Activated CD4-positive, CD25-positive, alpha-beta regulatory T cell (primary cell): ENCODE measurements around the gene TMEM182.

Source experiments
- DNase-seq, 4 experiments: peaks; one replicate each; lab custom pipeline; 2025; lab: John Stamatoyannopoulos, UW

TMEM182 gene

DNA sequence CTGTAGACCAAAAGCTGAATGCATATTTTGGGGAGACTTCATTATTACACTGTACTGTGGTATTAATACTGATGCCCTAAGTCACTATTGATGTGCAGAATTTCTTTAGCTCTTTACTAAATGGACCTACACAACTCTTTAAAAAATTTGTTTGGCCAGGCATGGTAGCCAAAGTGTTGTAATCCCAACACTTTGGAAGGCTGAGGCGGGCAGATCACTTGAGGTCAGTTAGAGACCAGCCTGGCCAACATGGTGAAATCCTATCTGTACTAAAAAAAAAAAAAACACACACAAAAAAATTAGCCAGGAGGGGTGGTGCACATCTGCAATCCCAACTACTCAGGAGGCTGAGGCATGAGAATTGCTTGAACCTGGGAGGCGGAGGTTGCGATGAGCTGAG, 6.4 kb downstream of the TMEM182 start:
- no peak for DNase-seq

DNA sequence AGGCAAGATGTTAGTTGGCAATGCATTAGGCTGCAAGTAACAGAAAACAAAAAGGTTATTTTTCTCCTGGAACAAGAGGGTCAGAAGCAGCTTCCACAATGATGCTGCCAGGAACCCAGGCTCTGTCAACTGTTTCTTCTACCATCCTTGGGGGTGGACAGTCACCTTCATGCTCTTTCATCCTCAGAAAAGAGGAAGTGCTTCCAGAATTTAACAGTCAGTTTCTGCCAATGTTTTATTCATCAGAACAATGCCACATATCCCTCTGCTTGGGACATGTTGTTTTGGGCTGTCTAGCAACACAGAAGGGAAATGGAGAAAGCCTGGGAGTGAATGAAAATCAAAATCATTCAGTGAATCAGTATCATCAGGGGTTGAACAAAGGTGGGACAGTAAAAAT, 7.1 kb downstream of the TMEM182 start:
- DNase-seq = no peak

DNA sequence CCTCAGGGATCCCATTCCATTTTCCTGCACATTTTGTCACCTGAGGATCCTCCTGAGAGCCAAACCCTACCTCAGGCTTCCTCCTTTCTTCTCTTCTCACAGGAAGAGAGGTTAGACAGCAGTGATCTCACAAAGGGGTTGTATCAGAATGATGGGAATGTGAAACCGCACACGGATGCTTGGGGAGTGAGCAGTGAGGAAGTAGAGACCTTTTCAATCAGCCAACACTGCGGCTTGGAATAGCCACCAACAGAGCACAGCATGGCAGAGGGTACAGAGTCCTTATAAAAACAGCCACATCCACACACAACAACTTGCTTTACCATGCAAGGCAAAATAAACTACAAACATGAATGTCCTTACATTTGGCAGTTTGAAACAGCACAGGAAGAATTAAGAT, 8.7 kb downstream of the TMEM182 start:
- no peak for DNase-seq

DNA sequence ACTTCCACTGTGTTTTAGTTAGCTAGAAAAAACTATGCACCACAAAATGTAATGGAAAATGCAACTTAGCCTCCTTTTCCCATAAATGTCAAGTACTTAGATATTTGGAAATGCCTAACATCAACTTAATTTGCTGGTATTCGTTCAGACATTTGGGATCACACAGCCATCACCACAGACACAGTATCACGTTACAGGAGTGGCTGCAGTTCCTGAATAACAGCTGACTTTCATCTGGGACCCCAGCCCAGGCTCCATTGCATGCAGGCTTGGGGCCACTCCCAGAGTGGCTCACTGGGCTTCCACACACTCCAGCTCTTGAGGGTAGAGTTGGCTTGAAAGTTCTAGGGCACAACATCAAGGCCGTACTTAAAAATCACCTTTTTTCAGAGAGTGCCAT, 9.3 kb downstream of the TMEM182 start:
- no peak for DNase-seq

DNA sequence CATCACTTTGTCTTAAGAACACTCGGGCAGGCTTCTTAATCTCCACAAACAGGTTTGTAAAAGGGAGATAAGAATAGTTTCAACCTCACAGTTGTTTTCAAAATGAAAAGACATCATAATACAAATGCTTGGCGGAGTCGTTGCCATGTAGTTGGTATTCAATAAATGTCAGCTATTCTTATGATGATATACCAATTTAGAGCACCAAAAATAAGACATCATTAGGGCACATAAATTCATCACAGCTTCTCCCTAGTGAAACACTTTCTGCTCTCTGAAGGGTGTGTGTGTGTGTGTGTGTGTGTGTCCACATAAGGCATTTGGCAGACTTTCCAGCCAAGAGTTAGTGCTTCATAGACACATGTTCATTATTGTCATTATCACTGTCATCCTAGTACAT, 10.8 kb downstream of the TMEM182 start:
- DNase-seq = no peak

DNA sequence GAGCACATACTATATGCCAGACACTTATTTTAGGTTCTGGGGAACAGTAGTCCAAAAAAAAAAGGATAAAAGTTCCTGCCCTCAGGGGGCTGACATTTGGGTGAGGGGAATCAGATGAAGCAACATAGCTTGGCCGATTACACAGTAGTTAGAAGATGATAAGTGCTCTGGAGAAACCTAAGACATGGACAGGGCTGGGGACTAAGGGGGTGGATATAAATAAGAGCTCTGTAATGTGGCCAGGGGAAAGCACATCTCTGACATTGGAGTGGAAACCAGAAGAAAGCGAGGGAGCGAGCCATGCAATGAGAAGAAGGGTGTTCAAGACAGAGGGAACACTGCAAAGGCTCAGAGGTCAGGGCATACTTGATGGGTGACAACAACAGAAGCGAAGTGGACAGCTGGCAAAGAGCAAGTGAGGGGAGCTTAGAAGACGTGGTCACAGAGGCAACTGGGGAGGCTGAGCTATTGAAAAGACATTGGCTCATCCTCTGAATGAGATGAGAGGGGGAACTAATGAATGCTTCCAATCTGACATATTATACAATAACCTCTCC, 11.4 kb downstream of the TMEM182 start:
- no peak for DNase-seq

DNA sequence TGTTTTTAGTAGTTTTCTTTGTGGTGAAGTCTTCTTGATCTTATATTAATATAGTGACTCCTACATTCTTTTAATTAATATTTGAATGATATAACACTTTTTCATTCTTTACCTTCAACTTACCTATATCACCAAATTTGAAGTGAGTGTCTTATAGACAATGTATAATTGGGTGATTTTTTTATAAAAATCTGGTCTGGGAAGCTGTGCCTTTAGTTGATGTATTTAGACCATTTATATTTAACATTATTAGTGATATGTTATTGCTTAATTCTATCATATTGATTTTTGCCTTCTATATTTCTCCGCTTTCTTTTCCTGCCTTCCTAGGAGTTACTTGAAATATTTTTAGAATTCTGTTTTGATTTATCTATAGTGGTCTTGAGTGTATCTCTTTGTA, 16.4 kb downstream of the TMEM182 start:
- DNase-seq = no peak

DNA sequence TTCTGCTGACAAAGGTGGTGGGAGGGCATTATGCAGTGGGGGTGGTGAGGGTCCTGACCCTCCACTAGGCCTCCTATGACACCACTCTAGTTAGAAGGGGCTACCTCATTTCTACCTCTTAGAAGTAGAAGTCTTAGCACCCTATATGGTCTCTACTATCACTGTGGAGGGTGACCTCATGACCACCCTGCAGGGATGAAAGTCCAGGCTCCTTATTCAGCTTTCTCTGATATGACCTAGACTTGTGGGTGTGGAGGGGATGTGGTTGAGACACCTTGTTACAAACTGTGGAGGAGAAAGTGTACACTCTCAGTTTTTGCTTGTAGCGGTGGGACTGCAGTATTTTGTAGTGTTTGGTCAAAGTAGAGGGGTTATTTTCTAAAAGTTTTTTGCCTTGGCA, 18.6 kb downstream of the TMEM182 start:
- DNase-seq = no peak

DNA sequence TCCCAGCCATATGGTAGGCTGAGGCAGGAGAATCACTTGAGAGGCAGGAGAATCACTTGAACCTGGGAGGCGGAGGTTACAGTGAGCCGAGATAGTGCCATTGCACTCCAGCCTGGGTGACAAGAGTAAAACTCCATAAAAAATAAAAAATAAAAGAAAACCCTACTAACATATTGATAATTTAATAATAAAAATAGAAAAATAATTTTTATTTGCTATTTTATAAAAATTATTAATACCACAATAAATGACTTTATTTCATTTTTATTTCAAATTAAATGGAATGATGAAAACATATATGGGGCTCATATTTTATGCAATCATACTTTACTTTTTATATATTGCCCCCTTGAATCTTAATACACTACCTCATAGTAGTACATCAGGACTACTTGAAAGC, 20.4 kb downstream of the TMEM182 start:
- DNase-seq = no peak

DNA sequence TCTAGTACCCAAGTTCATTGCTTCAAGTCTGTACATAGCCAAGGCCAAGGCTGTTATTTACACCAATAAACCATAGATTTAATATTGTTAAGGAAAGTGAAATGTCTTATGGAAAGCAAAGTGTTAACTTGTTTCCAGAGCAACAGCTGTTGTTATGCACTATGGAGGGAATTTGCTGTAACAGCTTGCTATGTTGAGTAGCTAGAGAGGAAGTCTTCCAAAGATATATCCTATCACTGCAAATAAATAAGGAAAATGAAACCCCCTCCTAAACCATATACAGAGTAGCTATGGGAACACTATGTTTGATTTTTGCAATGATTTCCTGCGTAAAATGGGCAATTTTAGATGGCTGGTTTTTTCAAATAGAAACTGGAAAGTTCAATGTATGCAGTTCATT, 21.1 kb downstream of the TMEM182 start:
- no peak for DNase-seq

DNA sequence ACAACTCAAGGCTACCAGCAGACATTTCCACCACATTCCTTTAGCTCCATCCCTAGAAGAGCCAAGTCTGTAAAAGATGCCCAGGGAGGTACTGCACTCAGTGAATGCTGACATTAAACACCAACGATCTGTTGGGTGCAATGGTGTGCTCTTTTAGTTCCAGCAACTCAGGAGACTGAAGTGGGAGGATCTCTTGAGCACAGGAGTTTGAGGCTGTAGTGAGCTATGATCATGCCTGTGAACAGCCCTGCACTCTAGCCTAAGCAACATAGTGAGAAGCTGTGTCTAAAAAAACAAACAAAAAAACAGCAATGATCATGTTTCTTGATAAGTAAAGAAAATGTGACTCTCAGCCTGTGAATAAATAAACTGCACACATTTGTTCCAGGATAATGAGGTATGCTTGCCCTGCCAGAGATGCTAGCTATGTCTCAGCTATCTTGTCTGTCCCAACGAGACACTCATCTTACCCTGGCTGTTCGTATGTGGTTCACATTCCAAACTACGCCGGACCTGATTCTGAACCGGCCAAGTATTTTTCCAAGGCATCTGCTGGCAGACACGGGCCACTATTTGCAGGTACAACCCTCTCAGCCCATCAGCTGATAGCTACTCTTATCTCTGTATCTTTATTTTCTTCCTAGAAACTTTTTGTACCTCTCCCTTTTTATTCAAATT, 21.8 kb downstream of the TMEM182 start:
- DNase-seq = no peak

DNA sequence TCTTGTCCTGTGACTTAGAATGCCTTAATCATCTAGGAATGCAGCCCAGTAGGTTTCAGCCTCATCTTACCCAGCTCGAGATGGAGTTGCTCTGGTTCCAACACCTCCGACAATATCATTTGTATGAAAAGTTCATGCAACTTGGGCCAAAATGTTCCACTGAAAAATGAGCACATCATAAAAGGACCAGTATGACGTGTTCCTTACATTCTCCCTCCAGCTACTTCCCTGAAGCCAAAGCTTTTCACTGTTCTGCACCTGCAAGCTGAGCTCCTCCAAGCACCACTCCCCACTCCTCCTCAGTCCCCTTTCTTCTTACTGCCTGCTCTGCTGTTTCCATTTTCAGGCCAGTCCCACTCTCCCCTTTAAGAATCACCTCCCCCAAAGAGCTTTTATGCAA, 23.1 kb downstream of the TMEM182 start:
- no peak for DNase-seq

DNA sequence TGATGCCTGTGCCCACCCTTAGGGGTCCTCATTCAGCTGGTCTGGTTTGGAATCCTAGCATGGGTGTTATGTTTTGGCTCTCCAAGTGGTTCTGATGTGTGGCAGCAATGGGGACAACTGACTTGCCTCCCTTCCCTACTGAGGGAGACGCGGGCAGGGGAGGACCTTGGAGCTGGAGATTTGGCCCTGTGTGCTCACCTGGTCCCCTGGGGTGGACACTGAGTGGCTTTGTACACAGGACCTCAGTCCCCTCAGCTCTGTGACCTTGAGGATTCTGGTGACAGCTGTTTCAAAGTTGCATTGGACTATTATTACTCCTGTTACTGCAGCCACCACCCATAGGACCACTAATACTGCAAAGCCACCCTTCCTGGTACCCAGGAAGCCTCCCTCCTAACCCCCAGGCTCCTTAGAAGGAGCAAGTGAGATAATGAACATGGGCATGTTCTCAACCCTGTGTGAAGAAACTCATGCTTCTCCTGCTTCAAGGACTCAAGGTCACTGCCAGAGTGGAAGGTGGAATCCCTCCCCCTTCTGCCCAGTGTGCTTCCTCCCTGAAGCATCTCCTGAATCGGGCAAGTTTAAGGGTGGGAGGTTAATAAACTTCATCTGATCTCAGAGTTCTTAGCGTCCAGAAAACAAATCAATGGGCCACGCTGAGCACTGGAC, 26.5 kb downstream of the TMEM182 start:
- DNase-seq = no peak

DNA sequence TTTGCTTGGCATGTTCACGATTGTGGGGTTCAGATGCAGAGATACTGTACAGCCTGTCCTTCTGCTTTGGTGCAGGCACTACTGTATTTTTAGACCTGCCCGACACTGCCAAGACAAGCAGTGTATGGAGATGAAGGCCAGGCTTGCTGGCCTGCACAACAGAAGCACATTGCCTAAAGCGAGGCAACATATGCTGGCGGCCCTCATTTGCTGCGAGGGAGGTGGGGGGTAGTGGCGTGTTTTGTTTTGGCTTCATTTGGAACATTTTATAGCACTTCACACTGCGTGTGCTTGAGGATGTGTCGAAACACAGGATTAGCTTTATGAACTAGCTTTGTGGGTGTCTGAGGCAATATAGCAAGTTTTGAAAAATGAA, 27.0 kb downstream of the TMEM182 start:
- no peak for DNase-seq

DNA sequence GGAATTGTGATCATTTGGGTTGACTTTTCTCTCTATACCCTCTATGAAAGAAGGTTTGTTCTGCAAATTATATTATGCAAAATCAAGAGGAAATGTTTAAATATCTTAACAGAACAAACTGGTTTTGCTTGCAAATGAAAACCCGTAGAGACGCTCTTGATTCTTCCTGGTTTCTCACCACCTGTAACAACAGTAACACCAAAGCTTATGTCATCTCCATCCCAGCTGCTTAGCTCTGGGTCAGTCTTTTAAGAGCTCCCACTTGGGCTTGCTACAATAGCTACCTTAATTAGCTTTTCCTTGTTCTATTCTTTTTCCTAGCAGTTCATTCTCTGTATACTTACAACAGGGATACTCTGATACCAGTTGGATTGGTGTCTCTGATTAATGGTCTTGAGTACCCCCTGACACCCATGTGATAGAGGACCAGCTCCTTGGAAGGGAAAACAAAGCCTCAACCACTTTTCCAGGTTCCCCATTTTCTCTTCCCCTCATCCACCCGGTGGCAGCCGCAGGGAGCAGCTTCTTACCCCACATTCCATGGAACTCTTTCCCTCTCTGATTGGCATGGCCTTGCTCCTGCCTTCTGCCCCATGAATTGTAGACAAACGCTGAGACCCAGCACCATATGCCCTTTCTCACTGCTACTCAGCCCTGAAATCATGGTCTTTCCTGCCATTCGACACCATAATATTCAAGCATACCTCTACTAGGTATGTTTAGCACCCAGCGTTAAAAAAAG, 27.7 kb downstream of the TMEM182 start:
- DNase-seq = no peak

DNA sequence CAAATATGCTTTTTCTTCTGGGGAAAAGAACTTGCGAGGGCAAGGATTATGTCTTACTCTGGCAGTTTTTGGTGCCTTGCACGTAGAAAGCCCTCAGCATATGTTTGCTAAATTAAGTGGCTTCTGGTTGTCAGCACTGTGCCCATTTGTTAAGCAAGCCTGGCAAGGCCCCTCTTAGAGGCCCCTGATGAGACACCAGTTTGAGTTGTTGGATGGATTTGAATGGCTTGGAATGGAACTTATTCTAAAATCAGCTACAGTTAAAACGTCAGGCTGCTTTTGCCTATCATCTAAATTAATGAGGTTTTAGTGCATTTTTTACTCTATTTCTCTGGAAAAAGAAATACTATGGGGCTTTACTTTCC, 28.2 kb downstream of the TMEM182 start:
- DNase-seq = no peak

DNA sequence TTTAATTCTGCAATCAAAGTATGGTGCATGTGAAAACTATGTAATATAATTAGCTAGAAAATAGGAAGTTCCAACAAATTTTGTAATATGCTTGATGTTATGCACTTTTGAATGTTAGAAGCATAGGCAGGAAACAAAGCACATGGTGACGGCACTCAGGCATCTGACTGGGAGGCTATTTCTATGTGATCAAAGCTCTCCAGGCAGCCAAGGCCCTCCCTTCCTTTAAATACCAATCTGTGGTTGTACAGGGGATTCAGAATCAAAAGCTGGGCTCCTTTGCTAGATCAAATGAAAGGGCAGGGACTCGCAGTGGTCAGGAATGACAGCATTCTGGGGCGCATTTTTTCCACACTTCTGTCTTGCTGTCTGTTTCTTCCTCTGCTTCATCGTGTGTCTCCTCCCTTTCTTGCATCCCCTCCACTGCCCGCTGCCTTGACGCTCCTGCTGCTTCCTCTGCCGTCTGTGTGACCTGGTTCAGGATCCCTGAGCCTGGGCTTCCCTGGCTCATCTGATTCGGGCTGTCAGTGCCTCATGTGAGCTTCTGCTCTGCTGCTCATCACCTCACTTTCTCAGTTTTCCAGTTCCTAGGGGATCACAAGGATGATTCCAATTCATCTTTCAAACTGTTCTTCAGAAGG, 30.9 kb downstream of the TMEM182 start:
- DNase-seq = no peak

DNA sequence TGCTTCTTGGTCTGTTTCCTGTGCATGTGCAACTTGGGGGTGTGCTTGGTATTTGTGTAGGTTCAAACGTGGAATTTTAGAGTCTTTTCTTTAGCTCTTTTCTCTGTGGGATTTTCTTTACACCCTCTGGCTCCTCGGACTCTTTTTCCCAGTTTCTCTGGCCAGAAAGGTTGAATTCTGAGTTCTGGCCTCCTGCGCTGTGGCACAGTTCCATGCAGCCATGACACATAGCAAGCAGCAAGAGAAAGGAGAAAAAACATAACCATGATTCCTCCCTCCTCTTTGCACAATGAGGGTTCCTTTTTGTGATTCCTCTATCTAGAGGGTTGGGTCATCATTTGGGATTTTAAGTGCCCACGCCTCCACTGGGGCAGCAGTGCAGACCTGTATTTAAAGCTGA, 33.8 kb downstream of the TMEM182 start:
- DNase-seq = no peak

DNA sequence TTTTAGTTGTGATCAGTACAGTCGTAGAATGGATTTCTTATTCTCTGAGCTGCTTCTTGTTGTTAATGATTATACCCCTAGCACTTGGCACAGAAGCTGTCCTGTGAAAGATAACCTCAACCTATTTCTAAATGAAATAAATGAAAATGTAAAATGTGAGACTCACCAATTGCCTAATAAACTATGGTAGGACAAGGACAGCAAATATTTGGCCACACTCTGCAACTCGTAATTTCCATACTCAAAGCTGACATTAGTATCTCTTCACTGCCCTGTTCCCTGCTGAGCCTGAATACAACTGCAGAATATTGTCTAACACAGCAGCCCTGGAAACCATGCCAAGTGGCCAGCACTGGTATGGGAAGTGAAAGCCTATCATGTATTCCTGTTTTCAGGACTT, 34.5 kb downstream of the TMEM182 start:
- DNase-seq = no peak

DNA sequence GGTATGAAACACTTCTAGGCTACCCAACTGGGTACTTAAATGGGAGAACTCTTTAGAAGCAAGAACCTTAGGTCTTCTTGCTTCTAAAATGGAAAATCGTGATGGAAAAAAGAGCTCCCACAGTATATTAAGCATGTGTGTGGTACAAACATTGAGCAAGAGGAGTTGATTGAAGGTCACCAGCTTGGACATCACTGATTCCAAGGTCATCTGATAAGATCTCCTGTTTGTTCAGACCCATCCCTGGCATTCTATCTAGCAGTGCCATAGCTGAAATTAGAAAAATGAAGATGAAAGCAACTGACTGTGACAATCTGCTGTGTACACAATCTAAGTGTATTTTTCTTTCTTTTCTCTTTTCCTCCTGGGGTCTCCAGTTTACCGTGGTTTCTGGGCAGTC, 35.7 kb downstream of the TMEM182 start:
- DNase-seq = no peak

DNA sequence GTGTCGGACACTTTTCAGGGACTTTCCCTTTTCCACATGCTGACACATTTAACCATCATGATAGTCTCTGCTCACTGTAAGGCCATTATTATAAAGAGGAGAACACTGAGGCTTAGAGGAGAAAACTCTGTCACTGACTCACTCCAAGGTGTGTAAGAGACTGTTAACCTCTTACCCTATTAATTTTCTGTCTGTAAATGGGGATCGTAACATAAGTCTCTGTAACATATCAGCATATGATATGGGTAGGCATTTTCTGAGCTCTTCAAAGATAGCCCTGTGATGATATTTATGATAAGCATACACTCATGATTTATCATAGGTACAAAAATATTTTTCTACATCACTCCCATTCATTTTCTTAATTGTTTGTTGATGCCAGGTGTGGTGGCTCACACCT, 36.4 kb downstream of the TMEM182 start:
- DNase-seq = no peak

DNA sequence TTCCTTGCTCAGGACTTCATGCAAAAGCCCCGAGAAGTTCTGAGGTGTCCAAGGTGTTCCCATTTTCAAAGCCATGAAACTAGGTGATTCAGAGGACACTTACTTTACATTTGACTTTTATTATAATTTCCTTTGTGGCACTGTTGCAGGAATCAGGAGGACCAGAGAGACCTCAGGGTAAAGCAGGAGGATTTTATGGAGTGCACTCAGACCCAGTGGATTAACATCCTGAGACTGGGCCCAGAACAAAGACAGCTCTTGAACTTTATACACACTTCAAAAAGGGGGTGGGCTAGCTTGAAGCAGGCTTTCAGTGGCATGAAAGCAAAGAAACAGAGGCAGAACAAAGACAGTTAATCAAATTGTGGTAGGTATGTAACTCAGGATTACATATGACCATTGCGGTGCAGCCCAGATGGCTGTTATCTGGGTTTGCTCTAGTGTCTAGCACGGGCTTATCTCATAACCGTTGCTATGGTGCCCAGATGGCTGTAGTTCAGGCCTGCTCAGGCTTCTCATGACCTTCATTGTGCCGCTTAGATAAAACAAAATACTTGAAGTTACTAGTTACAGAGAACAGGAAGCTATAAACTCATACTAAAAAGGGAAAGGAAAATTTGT, 39.4 kb downstream of the TMEM182 start:
- DNase-seq = no peak
